Thoracic aorta (tissue), 2 donors: Measurements from ENCODE around the gene ACACA. TPM values are rescaled to one million over a fixed set of nuclear protein-coding genes. Genes with fewer than 3 reads are reported as not detected.

Experiments used
- ATAC-seq: fragments of 150-250 bp; one replicate; pipeline ENCODE4 v1.8.0; 2017; ENCODE audit warnings: low read depth; ENCODE audit not compliant: insufficient number of reproducible peaks, low FRiP score
- DNase-seq: peaks from one replicate; pipeline ENCODE4 v3.0.0-alpha.2; 2020; ENCODE audit warnings: low spot score
- H3K27ac ChIP-seq, 2 donors: fragments of 200-600 bp; sonication (generic); 1 replicate in 1 of 2; 2 replicates in 1 of 2; pipeline ENCODE4 v1.5.1; 2016; ENCODE audit warnings: mild to moderate bottlenecking in 2 of 2, moderate library complexity in 2 of 2
- H3K27me3 ChIP-seq: fragments of 200-600 bp; sonication (generic); replicated peaks from 2 replicates; pipeline ENCODE4 v1.6.0; 2016; ENCODE audit warnings: mild to moderate bottlenecking; ENCODE audit not compliant: insufficient read depth
- H3K36me3 ChIP-seq: fragments of 200-600 bp; sonication (generic); one replicate; pipeline ENCODE4 v1.5.1; 2016
- H3K4me1 ChIP-seq, 2 donors: fragments of 200-600 bp; sonication (generic); 1 replicate in 1 of 2; 2 replicates in 1 of 2; pipeline versions ENCODE4 v1.5.1 to v1.6.0; 2016; ENCODE audit warnings: low read depth in 2 of 2, mild to moderate bottlenecking in 1 of 2; ENCODE audit not compliant: control insufficient read depth in 1 of 2
- H3K4me3 ChIP-seq: fragments of 200-600 bp; sonication (generic); 2 replicates; pipeline ENCODE4 v1.5.1; 2016; ENCODE audit warnings: mild to moderate bottlenecking
- H3K9me3 ChIP-seq: fragments of 200-600 bp; sonication (generic); 2 replicates; pipeline ENCODE4 v1.5.1; 2016
- CTCF ChIP-seq: fragments of 200-600 bp; sonication (generic); IDR thresholded peaks from one replicate; pipeline ENCODE4 v1.5.1; 2019; ENCODE audit warnings: antibody characterized with exemption
- total RNA-seq, 2 donors: library from RNA; depleted of rRNA; stranded (reverse); fragments of >200 nt; gene quantifications; one replicate each; pipeline versions ENCODE4 v1.1.0 to v1.2.3, GENCODE V29; 2016

Gene ACACA
- total RNA-seq, 2 donors from 2014 or later = 20.7 to 34.0 TPM

- no peak for TF ChIP-seq CTCF
- Histone ChIP-seq H3K9me3 (no peaks in the 10 kb centered on the region), H3K36me3 (peaks cover 11% of the 10 kb centered on the region), H3K27ac (no peak overlapping the region), H3K27me3 (no peaks in the 10 kb centered on the region), H3K4me1 (no peaks in the 10 kb centered on the region), H3K4me3 (no peak overlapping the region)
- ATAC-seq (no peak), DNase-seq (no peak)
These were observed 184.8 kb downstream of the ACACA start for GRCh38 chr17:37221865-37222264.

GRCh38 chr17:37220607-37220953, 186.1 kb downstream of the ACACA start:
- ATAC-seq (no peak), DNase-seq (no peak)
- Histone ChIP-seq H3K4me3 (no peak overlapping the region), H3K4me1 (no peaks in the 10 kb centered on the region), H3K27ac (no peak overlapping the region), H3K9me3 (no peaks in the 10 kb centered on the region), H3K27me3 (no peaks in the 10 kb centered on the region), H3K36me3 (peaks cover 10% of the 10 kb centered on the region)
- no peak for TF ChIP-seq CTCF

- Histone ChIP-seq H3K27ac (no peak overlapping the region), H3K4me3 (no peak overlapping the region), H3K4me1 (no peaks in the 10 kb centered on the region), H3K9me3 (no peaks in the 10 kb centered on the region), H3K27me3 (no peaks in the 10 kb centered on the region), H3K36me3 (peaks cover 5% of the 10 kb centered on the region)
- DNase-seq = no peak
- TF ChIP-seq CTCF = no peak
- no peak for ATAC-seq
These were observed 186.6 kb downstream of the ACACA start for GRCh38 chr17:37219876-37220606.

GRCh38 chr17:37218849-37219248, 187.8 kb downstream of the ACACA start:
- no peak for TF ChIP-seq CTCF
- H3K4me3 ChIP-seq = no peak overlapping the region
- no peaks in the 10 kb centered on the region for H3K9me3 ChIP-seq
- no peaks in the 10 kb centered on the region for H3K27me3 ChIP-seq
- DNase-seq (no peak), ATAC-seq (no peak)
- H3K36me3 ChIP-seq = peaks cover 5% of the 10 kb centered on the region
- H3K27ac ChIP-seq = no peak overlapping the region
- no peaks in the 10 kb centered on the region for H3K4me1 ChIP-seq

- H3K36me3 ChIP-seq = no peaks in the 10 kb centered on the region
- no peaks in the 10 kb centered on the region for H3K27me3 ChIP-seq
- no peak overlapping the region for H3K27ac ChIP-seq
- no peak for TF ChIP-seq CTCF
- ATAC-seq (no peak), DNase-seq (no peak)
- H3K4me3 ChIP-seq = no peak overlapping the region
- no peaks in the 10 kb centered on the region for H3K4me1 ChIP-seq
- H3K9me3 ChIP-seq = no peaks in the 10 kb centered on the region
These were observed 192.2 kb downstream of the ACACA start for GRCh38 chr17:37214416-37214815.
